Fibroblast of pulmonary artery (primary cell): Measurements from ENCODE around the gene RASL11B.

Experiments
- DNase-seq: peaks from one replicate; pipeline ENCODE4 v3.0.0-alpha.2; 2010; ENCODE audit warnings: low read depth
- H3K4me3 ChIP-seq: replicated peaks from 2 replicates; pipeline ENCODE4 v1.5.1; 2011; ENCODE audit warnings: low read depth, mild to moderate bottlenecking, control low read depth, low read length, moderate library complexity
- TF ChIP-seq, protein P1 (sequence below): IDR thresholded peaks from 2 replicates; pipeline ENCODE4 v1.5.1; 2011; ENCODE audit warnings: mild to moderate bottlenecking, control low read depth, low read length, inconsistent platforms; ENCODE audit errors: missing control alignments

The RASL11B gene

DNA sequence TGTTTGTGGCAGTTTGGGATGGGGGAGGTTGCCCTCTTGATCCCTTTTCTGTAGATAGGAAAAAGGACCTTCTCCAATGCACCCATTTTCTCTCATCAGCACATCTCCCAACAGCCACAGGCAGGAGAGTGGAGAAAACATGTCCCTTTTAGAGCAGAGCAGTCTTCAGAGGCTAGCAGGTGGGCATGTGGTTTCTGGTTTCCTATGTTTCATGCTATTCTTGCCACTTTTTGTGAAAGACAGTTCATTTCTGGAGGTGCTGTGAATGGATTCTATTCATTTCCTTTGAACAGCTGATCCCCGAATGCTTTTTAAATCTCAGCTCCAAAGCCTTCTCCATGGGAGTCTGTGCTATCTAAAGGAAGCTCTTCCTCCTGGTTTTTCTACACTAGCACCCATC, 18.9 kb downstream of the RASL11B start:
- TF ChIP-seq, protein P1, sequence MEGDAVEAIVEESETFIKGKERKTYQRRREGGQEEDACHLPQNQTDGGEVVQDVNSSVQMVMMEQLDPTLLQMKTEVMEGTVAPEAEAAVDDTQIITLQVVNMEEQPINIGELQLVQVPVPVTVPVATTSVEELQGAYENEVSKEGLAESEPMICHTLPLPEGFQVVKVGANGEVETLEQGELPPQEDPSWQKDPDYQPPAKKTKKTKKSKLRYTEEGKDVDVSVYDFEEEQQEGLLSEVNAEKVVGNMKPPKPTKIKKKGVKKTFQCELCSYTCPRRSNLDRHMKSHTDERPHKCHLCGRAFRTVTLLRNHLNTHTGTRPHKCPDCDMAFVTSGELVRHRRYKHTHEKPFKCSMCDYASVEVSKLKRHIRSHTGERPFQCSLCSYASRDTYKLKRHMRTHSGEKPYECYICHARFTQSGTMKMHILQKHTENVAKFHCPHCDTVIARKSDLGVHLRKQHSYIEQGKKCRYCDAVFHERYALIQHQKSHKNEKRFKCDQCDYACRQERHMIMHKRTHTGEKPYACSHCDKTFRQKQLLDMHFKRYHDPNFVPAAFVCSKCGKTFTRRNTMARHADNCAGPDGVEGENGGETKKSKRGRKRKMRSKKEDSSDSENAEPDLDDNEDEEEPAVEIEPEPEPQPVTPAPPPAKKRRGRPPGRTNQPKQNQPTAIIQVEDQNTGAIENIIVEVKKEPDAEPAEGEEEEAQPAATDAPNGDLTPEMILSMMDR = no peak
- H3K4me3 ChIP-seq = no peak overlapping the region
- no peak for DNase-seq

DNA sequence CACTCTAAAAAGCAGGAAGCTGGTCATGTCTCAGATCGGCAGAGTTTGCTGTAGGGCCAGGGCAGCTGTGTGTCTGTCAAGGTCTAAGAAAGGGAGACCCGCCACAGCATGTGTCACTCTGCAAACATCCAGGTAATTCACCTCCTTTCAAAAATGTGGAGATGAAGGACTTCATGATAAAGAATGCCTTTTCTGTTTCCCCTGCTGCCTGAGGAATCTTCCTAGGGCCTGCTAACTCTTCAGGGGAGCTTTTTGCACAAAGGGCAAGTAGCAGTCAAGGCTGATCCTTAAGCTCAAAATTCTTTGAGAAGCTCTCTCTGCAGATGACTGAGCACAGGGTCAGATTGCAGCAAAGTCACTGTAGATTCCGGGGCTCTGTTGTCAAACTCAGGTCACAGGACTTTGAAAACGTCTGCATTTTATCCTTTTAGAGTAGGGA, 21.1 kb downstream of the RASL11B start:
- TF ChIP-seq, protein P1 = no peak
- H3K4me3 ChIP-seq = no peak overlapping the region
- no peak for DNase-seq

DNA sequence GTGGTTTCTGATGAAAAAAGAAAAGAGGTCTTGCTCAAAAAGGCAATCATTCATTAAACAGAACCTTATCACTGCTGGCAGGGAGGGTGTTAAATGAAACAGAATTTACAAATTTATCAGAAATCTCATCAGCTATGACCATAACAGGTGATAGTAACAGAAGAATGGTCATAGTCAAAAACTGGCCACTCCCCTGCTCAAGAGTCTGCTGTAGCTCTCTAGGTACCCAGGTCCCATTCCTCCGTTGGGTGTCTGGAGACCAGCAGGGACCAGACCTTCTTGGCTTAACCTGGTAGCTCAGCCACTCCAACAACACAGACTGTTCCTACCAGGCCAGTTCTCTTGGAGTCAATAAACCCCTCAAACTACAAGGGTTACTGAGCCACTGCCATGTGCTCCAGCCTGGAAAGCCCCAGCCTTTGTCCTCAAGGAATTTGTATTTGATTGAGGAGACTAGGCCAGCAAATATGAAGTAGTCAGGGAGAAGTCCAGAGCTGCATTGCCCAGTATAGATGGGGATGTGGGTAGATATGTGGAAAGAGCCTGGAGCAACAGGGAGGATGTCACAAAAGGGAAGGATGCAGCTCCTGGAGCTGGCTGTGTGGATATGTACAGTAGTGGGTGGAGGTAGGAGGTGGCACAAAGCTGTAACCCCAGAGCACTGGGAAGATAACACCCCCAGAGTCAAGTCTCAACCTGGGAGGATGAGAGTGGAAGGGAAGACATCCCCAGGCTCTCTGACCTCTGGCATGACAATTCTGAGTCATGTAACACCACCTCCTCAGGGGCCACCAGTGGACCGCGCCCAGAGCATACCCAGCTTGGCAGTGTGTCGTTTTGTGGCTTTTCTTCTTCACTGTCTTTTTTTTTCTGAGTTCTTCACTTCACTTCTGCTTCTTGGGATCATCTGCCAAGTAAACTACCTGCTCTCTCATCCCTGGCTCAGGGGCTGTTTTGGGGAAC, 21.9 kb downstream of the RASL11B start:
- no peak overlapping the region for H3K4me3 ChIP-seq
- no peak for DNase-seq
- TF ChIP-seq, protein P1 = no peak

DNA sequence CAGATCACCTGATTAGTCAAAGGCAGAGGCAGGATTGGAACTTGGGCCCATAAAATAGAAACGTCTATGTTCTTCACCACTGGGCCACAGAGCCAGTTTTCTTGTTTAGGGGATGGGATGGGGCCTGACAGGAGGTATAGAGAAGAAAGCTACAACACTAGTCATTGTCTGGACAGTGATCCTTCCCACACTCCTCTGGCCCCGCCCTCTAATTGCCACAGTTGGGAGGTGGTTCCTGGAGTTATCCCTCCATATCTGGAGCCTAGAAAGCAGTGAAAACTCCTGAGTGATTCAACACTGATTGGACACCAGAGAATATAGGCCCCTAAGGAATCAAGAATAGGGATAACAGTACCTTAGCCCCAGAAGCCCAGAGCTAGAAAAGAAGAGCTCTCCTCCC, 22.9 kb downstream of the RASL11B start:
- no peak for DNase-seq
- TF ChIP-seq, protein P1 = no peak
- no peak overlapping the region for H3K4me3 ChIP-seq

DNA sequence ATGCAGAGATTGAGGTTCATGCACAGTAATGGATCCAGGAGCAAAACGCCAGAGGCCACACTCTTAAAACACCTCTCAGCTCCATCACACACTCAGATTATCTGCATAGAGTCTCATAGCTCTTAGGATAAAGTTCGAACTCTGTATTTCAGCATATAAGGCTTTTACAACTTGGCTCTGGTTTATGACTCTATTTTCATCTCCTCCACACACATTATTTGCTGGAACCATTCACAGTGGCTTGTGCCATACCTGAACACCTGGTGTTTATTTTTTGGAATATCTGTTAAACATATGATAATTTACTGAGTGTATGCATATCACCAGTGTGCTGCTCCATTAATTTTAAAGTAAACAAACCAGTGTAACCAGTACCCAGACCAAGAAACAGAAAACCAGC, 27.2 kb downstream of the RASL11B start:
- TF ChIP-seq, protein P1 = no peak
- no peak for DNase-seq
- H3K4me3 ChIP-seq = no peak overlapping the region

DNA sequence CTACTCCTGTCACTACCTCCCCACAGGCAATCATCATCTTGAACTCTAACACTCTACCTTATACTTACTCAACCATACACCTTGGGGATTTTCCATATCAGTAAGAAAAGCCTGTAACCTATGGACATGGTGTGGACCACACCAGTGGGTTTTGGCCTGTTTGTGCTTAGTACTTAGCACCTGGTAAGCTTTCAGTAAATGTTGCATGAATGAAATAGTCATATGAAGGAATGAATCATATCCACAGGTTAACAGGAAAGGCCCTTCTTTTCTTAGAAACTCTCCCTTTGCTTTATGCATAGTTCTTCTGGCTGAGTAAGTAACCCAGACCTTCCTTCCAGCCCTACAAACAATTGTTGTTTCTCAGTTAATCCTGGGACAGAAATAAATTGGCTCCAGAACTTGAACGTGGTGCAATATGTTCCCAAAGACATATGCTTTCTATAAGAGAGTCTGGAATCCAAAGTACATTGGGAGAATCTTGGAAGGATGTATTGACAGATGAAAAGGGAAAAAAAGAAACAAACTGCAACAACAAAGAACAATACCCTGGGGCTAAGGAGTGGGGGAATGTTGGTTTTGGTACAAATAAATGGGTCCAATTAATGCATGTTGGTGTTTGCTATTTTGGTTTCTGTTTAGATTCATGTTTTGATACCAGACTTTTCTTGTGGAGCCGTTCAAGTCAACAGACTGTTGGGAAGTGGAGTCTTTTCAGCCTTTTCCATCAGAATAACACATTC, 27.8 kb downstream of the RASL11B start:
- TF ChIP-seq, protein P1 = no peak
- no peak for DNase-seq
- H3K4me3 ChIP-seq = no peak overlapping the region
